Smooth muscle cell (in vitro differentiated cells): ENCODE data around the gene THSD4. TPM values are rescaled to one million over a fixed set of nuclear protein-coding genes. Genes with fewer than 3 reads are reported as not detected.

ENCODE experiments used
- DNase-seq: peaks from one replicate; lab custom pipeline; 2025; ENCODE audit not compliant: unreplicated experiment; lab: John Stamatoyannopoulos, UW
- H2AFZ ChIP-seq: fragments of 200-600 bp; sonication (generic); 2 replicates; pipeline ENCODE4 v1.6.0; 2016; ENCODE audit warnings: antibody characterized with exemption, low read depth, mild to moderate bottlenecking
- H3F3A ChIP-seq: fragments of 200-600 bp; sonication (generic); 2 replicates; pipeline ENCODE4 v1.6.0; 2017; ENCODE audit warnings: antibody characterized with exemption, low read depth
- H3K27ac ChIP-seq: fragments of 200-600 bp; sonication (generic); 2 replicates; pipeline ENCODE4 v1.5.1; 2016; ENCODE audit warnings: low read depth, mild to moderate bottlenecking
- H3K27me3 ChIP-seq: fragments of 200-600 bp; sonication (generic); 2 replicates; pipeline ENCODE4 v1.6.1; 2016; ENCODE audit warnings: low read depth, mild to moderate bottlenecking
- H3K36me3 ChIP-seq: fragments of 200-600 bp; sonication (generic); 2 replicates; pipeline ENCODE4 v1.5.1; 2016; ENCODE audit warnings: low read depth
- H3K4me1 ChIP-seq: fragments of 200-600 bp; sonication (generic); 2 replicates; pipeline ENCODE4 v1.5.1; 2016; ENCODE audit warnings: low read depth
- H3K4me2 ChIP-seq: fragments of 200-600 bp; sonication (generic); 2 replicates; pipeline ENCODE4 v1.6.0; 2016; ENCODE audit warnings: mild to moderate bottlenecking
- H3K4me3 ChIP-seq: fragments of 200-600 bp; sonication (generic); 2 replicates; pipeline ENCODE4 v1.5.1; 2016; ENCODE audit warnings: mild to moderate bottlenecking
- H3K79me2 ChIP-seq: fragments of 200-600 bp; sonication (generic); 2 replicates; pipeline ENCODE4 v1.6.0; 2016; ENCODE audit warnings: low read depth, mild to moderate bottlenecking
- H3K9ac ChIP-seq: fragments of 200-600 bp; sonication (generic); 2 replicates; pipeline ENCODE4 v1.6.0; 2016; ENCODE audit warnings: low read depth
- H3K9me3 ChIP-seq: fragments of 200-600 bp; sonication (generic); replicated peaks from 2 replicates; pipeline ENCODE4 v1.5.1; 2016; ENCODE audit warnings: low read depth
- H4K20me1 ChIP-seq: fragments of 200-600 bp; sonication (generic); 2 replicates; pipeline ENCODE4 v1.6.0; 2016; ENCODE audit warnings: low read depth
- whole genome bisulfite sequencing: methylation state at CpG from one replicate; pipeline ENCODE4 v1.1.7; 2016; ENCODE audit warnings: low lambda C conversion rate; 5-methylcytosine and 5-hydroxymethylcytosine counted together
- polyA plus RNA-seq: library from polyadenylated mRNA; unstranded; fragments of >200 nt; fragmentation: Nextera tagmentation; extraction: Ambion mirVana; gene quantifications from 2 replicates; pipeline ENCODE4 v1.2.1, GENCODE V29; 2016
- total RNA-seq: library from RNA; depleted of rRNA; stranded (reverse); fragments of >200 nt; gene quantifications from 2 replicates; pipeline ENCODE4 v1.2.3, GENCODE V29; 2014
- TF ChIP-seq, protein P1 (sequence below): fragments of 200-600 bp; sonication (generic); IDR thresholded peaks from 2 replicates; pipeline ENCODE4 v1.5.1; 2017; ENCODE audit warnings: borderline replicate concordance, mild to moderate bottlenecking, antibody characterized with exemption; ENCODE audit not compliant: insufficient read depth, poor library complexity, severe bottlenecking

The THSD4 gene
- total and polyA plus RNA-seq, 2 experiments from 2014 or later: 2.5 to 4.1 TPM

DNA sequence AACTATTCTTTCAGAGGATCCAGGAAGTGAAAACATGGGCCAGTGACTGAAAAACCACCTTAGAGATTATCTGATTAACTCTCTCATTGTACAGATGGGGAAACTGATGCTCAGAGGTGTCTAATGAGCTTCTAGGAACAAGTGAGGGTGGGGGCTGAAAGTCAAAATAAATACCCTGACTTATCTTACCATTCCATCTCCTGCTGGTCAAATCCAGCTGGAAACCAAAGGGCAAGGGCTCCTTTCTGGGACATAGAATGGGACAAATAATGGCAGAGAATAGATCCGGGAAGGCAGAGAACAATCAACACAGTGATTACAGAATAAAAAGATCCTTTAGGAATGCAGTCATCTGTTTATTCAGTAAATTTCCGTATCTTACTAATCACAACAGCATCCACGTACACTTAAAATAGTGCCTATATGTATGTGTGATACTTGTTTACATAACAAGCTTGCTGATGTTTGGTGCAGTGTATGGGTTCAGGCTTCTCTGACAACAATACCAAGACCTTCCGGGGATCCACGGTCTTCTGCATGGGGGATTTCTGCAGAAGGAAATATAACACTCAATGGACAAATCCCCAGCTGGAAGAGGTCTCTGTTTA lies 173.2 kb downstream of the THSD4 start:
- no peaks in the 10 kb centered on the region for H3F3A ChIP-seq
- H3K4me3 ChIP-seq: no peak overlapping the region
- no peaks in the 10 kb centered on the region for H3K9me3 ChIP-seq
- H3K27ac ChIP-seq: no peak overlapping the region
- TF ChIP-seq, protein P1, sequence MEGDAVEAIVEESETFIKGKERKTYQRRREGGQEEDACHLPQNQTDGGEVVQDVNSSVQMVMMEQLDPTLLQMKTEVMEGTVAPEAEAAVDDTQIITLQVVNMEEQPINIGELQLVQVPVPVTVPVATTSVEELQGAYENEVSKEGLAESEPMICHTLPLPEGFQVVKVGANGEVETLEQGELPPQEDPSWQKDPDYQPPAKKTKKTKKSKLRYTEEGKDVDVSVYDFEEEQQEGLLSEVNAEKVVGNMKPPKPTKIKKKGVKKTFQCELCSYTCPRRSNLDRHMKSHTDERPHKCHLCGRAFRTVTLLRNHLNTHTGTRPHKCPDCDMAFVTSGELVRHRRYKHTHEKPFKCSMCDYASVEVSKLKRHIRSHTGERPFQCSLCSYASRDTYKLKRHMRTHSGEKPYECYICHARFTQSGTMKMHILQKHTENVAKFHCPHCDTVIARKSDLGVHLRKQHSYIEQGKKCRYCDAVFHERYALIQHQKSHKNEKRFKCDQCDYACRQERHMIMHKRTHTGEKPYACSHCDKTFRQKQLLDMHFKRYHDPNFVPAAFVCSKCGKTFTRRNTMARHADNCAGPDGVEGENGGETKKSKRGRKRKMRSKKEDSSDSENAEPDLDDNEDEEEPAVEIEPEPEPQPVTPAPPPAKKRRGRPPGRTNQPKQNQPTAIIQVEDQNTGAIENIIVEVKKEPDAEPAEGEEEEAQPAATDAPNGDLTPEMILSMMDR: no peak
- H3K9ac ChIP-seq: no peak overlapping the region
- no peaks in the 10 kb centered on the region for H3K27me3 ChIP-seq
- H3K36me3 ChIP-seq: no peaks in the 10 kb centered on the region
- H3K79me2 ChIP-seq: no peaks in the 10 kb centered on the region
- 80% methylated on average over 5 of the region's 5 CpGs for WGBS
- DNase-seq: no peak
- H4K20me1 ChIP-seq: no peaks in the 10 kb centered on the region
- H3K4me2 ChIP-seq: no peak overlapping the region
- peaks cover 5% of the 10 kb centered on the region for H3K4me1 ChIP-seq
- H2AFZ ChIP-seq: no peak overlapping the region

DNA sequence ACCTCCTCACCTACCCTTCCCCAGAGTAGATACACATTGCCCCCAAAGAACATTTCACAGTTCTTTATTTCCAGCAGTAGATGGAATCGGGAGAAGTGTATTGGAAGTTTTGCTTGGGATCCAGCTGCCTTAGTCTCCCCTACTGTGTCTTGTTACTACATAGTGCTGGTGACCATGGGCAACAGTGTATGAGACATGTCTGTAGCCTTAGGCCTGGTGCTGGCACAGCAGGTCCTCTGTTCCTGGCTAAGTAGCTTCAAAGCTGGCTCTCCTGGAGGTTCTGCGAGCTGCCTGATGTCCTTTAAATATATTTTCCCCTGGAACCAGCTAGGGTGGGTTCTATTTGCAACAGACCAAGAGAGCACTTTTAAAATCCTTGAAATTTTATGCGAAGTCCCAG lies 174.7 kb downstream of the THSD4 start:
- 95% methylated on average over 3 of the region's 3 CpGs for WGBS
- no peaks in the 10 kb centered on the region for H3K79me2 ChIP-seq

GRCh38 chr15:71290881-71291635 lies 175.8 kb downstream of the THSD4 start:
- Histone ChIP-seq H3F3A (no peaks in the 10 kb centered on the region), H3K27me3 (no peaks in the 10 kb centered on the region), H3K79me2 (no peaks in the 10 kb centered on the region), H3K4me1 (peaks cover 5% of the 10 kb centered on the region), H3K27ac (no peak overlapping the region), H3K36me3 (no peaks in the 10 kb centered on the region), H3K9ac (no peak overlapping the region), H4K20me1 (no peaks in the 10 kb centered on the region), H3K4me3 (no peak overlapping the region), H2AFZ (no peak overlapping the region), H3K4me2 (no peak overlapping the region), H3K9me3 (no peaks in the 10 kb centered on the region)
- DNase-seq: no peak
- WGBS: 97% methylated on average over 2 of the region's 2 CpGs
- TF ChIP-seq, protein P1: no peak

More for the DNA sequence above, 174.7 kb downstream of the THSD4 start:
- Histone ChIP-seq H3K4me1 (peaks cover 5% of the 10 kb centered on the region), H3K27ac (no peak overlapping the region), H4K20me1 (no peaks in the 10 kb centered on the region), H3K27me3 (no peaks in the 10 kb centered on the region), H3K4me2 (no peak overlapping the region), H3K9me3 (no peaks in the 10 kb centered on the region), H3K36me3 (no peaks in the 10 kb centered on the region), H3K9ac (no peak overlapping the region), H3K4me3 (no peak overlapping the region), H3F3A (no peaks in the 10 kb centered on the region), H2AFZ (no peak overlapping the region)
- DNase-seq: no peak
- TF ChIP-seq, protein P1: no peak

DNA sequence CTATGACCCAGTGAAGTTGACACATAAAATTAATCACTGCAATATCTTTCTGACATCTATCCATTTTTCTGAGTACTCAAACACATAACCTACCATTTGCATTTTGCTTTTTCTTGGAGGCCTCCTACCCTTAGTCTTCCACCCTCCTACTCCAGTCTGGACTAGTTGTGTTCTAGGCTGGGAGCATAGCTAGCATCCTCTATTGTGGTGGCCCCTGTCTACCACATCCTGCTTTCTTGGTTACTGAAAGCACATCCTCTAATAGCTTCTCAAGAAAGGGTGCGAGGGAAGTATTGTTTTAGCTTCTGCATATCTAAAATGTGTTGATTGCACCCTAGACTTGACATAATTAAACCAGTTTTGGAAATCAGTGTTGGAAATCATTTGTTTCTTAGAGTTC lies 176.5 kb downstream of the THSD4 start:
- Histone ChIP-seq H3K4me2 (no peak overlapping the region), H3K27ac (no peak overlapping the region), H3F3A (no peaks in the 10 kb centered on the region), H3K9ac (no peak overlapping the region), H2AFZ (no peak overlapping the region), H3K4me3 (no peak overlapping the region), H3K36me3 (no peaks in the 10 kb centered on the region), H3K4me1 (peaks cover 5% of the 10 kb centered on the region), H4K20me1 (no peaks in the 10 kb centered on the region), H3K27me3 (no peaks in the 10 kb centered on the region), H3K79me2 (no peaks in the 10 kb centered on the region), H3K9me3 (no peaks in the 10 kb centered on the region)
- DNase-seq: no peak
- TF ChIP-seq, protein P1: no peak
- 96% methylated on average over 1 of the region's 1 CpG for WGBS
